ENCODE results near the gene LRRC15.

Gene LRRC15

GRCh38 chr3:194340757-194341400 is 28.7 kb downstream of the LRRC15 start:
- no peak overlapping the region for H3K4me3 ChIP-seq (ENCODE audit: low read depth, low read length)
- TF ChIP-seq CTCF (IDR thresholded peaks at IDR 0.05; ENCODE audit: insufficient read depth, low read depth, low read length, missing control alignments) = no peak
- DNase-seq (ENCODE audit: low read depth) = no peak

- DNase-seq (ENCODE audit: low read depth) = no peak
- H3K4me3 ChIP-seq (ENCODE audit: low read depth, low read length) = no peak overlapping the region
- no peak for TF ChIP-seq CTCF (IDR thresholded peaks at IDR 0.05; ENCODE audit: insufficient read depth, low read depth, low read length, missing control alignments)
Observed at GRCh38 chr3:194339840-194340239, 29.7 kb downstream of the LRRC15 start.

GRCh38 chr3:194339356-194339755 is 30.2 kb downstream of the LRRC15 start:
- H3K4me3 ChIP-seq (ENCODE audit: low read depth, low read length) = no peak overlapping the region
- DNase-seq (ENCODE audit: low read depth) = no peak

GRCh38 chr3:194337965-194338753 is 31.4 kb downstream of the LRRC15 start:
- TF ChIP-seq CTCF (IDR thresholded peaks at IDR 0.05; ENCODE audit: insufficient read depth, low read depth, low read length, missing control alignments) = no peak
- H3K4me3 ChIP-seq (ENCODE audit: low read depth, low read length) = no peak overlapping the region
- no peak for DNase-seq (ENCODE audit: low read depth)

More at GRCh38 chr3:194339356-194339755, 30.2 kb downstream of the LRRC15 start:
- TF ChIP-seq CTCF (IDR thresholded peaks at IDR 0.05; ENCODE audit: insufficient read depth, low read depth, low read length, missing control alignments) = no peak

GRCh38 chr3:194336601-194337355 is 32.8 kb downstream of the LRRC15 start:
- DNase-seq (ENCODE audit: low read depth) = no peak
- H3K4me3 ChIP-seq (ENCODE audit: low read depth, low read length) = no peak overlapping the region
- no peak for TF ChIP-seq CTCF (IDR thresholded peaks at IDR 0.05; ENCODE audit: insufficient read depth, low read depth, low read length, missing control alignments)

- no peak for DNase-seq (ENCODE audit: low read depth)
- no peak overlapping the region for H3K4me3 ChIP-seq (ENCODE audit: low read depth, low read length)
- no peak for TF ChIP-seq CTCF (IDR thresholded peaks at IDR 0.05; ENCODE audit: insufficient read depth, low read depth, low read length, missing control alignments)
Observed at GRCh38 chr3:194333981-194334320, 35.6 kb downstream of the LRRC15 start.
